ENCODE measurements around the gene DNAJC22. TPM values are rescaled to one million over a fixed set of nuclear protein-coding genes. Genes with fewer than 3 reads are reported as not detected.
"Not testable (repeated sequence)": the region's sequence is repeated elsewhere in the genome, so short reads cannot be mapped to it uniquely, and the experiment has no call there.

The DNAJC22 gene
- total RNA-seq, 1 donor from 2014 or later: 15.3 TPM

GRCh38 chr12:49332891-49333371, 13.8 kb upstream of the DNAJC22 start:
- H3K9me3 Mint-ChIP-seq: no peaks in the 10 kb centered on the region
- DNase-seq (ENCODE audit: low spot score in 2 of 2, unreplicated experiment in 2 of 2): no peak
- peaks cover 33% of the 10 kb centered on the region for H3K27me3 Mint-ChIP-seq (ENCODE audit: low read depth)
- H3K4me1 Mint-ChIP-seq: peaks cover 23% of the 10 kb centered on the region
- no peak overlapping the region for H3K4me3 Mint-ChIP-seq
- no peak for TF ChIP-seq CTCF (IDR thresholded peaks at IDR 0.05; ENCODE audit: unreplicated experiment)
- no peak overlapping the region for H3K27ac Mint-ChIP-seq
- peaks cover 2% of the 10 kb centered on the region for H3K36me3 Mint-ChIP-seq

- H3K27me3 Mint-ChIP-seq (ENCODE audit: low read depth): peaks cover 41% of the 10 kb centered on the region
- DNase-seq (ENCODE audit: low spot score in 2 of 2, unreplicated experiment in 2 of 2); H3K4me3 Mint-ChIP-seq; H3K27ac Mint-ChIP-seq; H3K36me3 Mint-ChIP-seq; H3K9me3 Mint-ChIP-seq: not testable (repeated sequence)
- peaks cover 28% of the 10 kb centered on the region for H3K4me1 Mint-ChIP-seq
Observed at GRCh38 chr12:49333778-49334177, 12.9 kb upstream of the DNAJC22 start.

GRCh38 chr12:49334226-49334625, 12.5 kb upstream of the DNAJC22 start:
- no peak for TF ChIP-seq CTCF (IDR thresholded peaks at IDR 0.05; ENCODE audit: unreplicated experiment)
- H3K9me3 Mint-ChIP-seq: no peaks in the 10 kb centered on the region
- H3K27me3 Mint-ChIP-seq (ENCODE audit: low read depth): peaks cover 46% of the 10 kb centered on the region
- DNase-seq (ENCODE audit: low spot score in 2 of 2, unreplicated experiment in 2 of 2): no peak
- peaks cover 1% of the 10 kb centered on the region for H3K36me3 Mint-ChIP-seq
- H3K27ac Mint-ChIP-seq: no peak overlapping the region
- no peak overlapping the region for H3K4me3 Mint-ChIP-seq
- peaks cover 32% of the 10 kb centered on the region for H3K4me1 Mint-ChIP-seq

- no peak for TF ChIP-seq CTCF (IDR thresholded peaks at IDR 0.05; ENCODE audit: unreplicated experiment)
Observed at GRCh38 chr12:49334681-49335080, 12.0 kb upstream of the DNAJC22 start.

GRCh38 chr12:49335118-49335954, 11.4 kb upstream of the DNAJC22 start:
- H3K36me3 Mint-ChIP-seq: peaks cover 1% of the 10 kb centered on the region
- H3K9me3 Mint-ChIP-seq: no peaks in the 10 kb centered on the region
- H3K4me3 Mint-ChIP-seq: peak overlapping the region; percentile 29
- no peak for TF ChIP-seq CTCF (IDR thresholded peaks at IDR 0.05; ENCODE audit: unreplicated experiment)
- H3K27ac Mint-ChIP-seq: no peak overlapping the region
- no peak for DNase-seq (ENCODE audit: low spot score in 2 of 2, unreplicated experiment in 2 of 2)
- peaks cover 37% of the 10 kb centered on the region for H3K4me1 Mint-ChIP-seq
- H3K27me3 Mint-ChIP-seq (ENCODE audit: low read depth): peaks cover 57% of the 10 kb centered on the region

More at GRCh38 chr12:49334681-49335080, 12.0 kb upstream of the DNAJC22 start:
- DNase-seq (ENCODE audit: low spot score in 2 of 2, unreplicated experiment in 2 of 2): no peak
- Mint-ChIP-seq H3K27ac (no peak overlapping the region), H3K9me3 (no peaks in the 10 kb centered on the region), H3K27me3 (ENCODE audit: low read depth) (peaks cover 50% of the 10 kb centered on the region), H3K36me3 (peaks cover 1% of the 10 kb centered on the region), H3K4me1 (peaks cover 36% of the 10 kb centered on the region), H3K4me3 (no peak overlapping the region)

- Mint-ChIP-seq H3K4me3 (no peak overlapping the region), H3K9me3 (no peaks in the 10 kb centered on the region), H3K4me1 (peaks cover 41% of the 10 kb centered on the region), H3K36me3 (peaks cover 1% of the 10 kb centered on the region), H3K27ac (no peak overlapping the region), H3K27me3 (ENCODE audit: low read depth) (peaks cover 65% of the 10 kb centered on the region)
- no peak for DNase-seq (ENCODE audit: low spot score in 2 of 2, unreplicated experiment in 2 of 2)
- TF ChIP-seq CTCF (IDR thresholded peaks at IDR 0.05; ENCODE audit: unreplicated experiment): no peak
Observed at GRCh38 chr12:49335955-49336644, 10.6 kb upstream of the DNAJC22 start.
